ENCODE data around the gene RNASEL.

- no peak for TF ChIP-seq CTCF (IDR thresholded peaks at IDR 0.05)
- TF ChIP-seq ZFX (IDR thresholded peaks at IDR 0.05; ENCODE audit: borderline replicate concordance): no peak
Observed at GRCh38 chr1:182533896-182534295, 55.2 kb downstream of the RNASEL start.

Data from 22Rv1 (cell line).